Subcutaneous adipose tissue (tissue), 4 donors: ENCODE measurements around the gene CCBE1. TPM values are rescaled to one million over a fixed set of nuclear protein-coding genes. Genes with fewer than 3 reads are reported as not detected.

Source experiments
- total RNA-seq, 4 donors: library from RNA; depleted of rRNA; stranded (reverse); fragments of >200 nt; gene quantifications; one replicate each; pipeline ENCODE4 v1.1.0, GENCODE V29; 2016
- TF ChIP-seq, protein P1 (sequence below): fragments of 450-650 bp; IDR thresholded peaks from one replicate; pipeline ENCODE4 v1.5.1; 2016; ENCODE audit warnings: low read depth, mild to moderate bottlenecking, control low read depth, antibody characterized with exemption, moderate library complexity

Gene CCBE1
- total RNA-seq, 4 donors from 2014 or later = 2.6 to 12.4 (median 6.1) TPM

DNA sequence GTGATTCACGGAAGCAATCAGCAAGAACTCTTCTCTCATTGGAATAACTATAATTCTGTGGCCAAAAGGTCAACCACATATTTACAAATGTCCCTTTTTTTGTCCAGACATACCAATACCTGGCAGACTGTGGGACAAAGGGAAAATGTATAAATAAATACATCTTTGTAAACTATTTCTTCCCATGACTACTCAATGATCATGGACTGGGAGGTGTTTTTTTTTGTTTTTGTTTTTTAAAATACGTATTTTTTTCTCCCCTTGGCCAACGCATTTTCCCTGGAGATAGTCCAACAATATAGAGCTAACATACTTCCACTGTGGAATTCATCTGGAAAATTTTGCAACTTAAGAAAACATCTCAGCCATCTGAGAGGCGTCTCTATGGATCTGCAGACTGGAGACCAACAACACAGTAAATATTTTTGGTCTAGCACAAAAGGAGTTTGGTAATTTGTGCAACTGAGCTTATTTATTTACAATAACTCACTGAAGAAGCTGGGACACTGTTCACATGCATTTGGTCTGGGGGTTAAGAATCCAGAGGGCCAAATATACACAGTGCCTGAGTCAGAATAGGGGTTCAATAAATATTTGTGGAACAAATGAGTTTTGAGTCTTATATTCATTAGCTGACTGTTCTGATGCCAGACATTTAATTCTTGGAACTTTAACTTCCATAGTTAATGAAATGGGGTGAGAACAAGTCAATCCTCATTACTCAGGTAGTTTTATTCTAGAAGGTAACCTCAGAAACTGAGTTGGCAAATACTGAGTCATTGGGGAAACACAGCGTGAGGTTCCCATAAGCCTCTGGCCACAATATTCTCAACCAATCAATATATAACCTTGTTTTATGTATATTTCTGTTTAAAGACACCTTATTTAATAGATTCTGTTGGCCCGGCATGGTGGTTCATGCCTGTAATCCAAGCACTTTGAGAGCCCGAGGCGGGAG is 36.2 kb downstream of the CCBE1 start:
- TF ChIP-seq, protein P1, sequence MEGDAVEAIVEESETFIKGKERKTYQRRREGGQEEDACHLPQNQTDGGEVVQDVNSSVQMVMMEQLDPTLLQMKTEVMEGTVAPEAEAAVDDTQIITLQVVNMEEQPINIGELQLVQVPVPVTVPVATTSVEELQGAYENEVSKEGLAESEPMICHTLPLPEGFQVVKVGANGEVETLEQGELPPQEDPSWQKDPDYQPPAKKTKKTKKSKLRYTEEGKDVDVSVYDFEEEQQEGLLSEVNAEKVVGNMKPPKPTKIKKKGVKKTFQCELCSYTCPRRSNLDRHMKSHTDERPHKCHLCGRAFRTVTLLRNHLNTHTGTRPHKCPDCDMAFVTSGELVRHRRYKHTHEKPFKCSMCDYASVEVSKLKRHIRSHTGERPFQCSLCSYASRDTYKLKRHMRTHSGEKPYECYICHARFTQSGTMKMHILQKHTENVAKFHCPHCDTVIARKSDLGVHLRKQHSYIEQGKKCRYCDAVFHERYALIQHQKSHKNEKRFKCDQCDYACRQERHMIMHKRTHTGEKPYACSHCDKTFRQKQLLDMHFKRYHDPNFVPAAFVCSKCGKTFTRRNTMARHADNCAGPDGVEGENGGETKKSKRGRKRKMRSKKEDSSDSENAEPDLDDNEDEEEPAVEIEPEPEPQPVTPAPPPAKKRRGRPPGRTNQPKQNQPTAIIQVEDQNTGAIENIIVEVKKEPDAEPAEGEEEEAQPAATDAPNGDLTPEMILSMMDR = no peak

DNA sequence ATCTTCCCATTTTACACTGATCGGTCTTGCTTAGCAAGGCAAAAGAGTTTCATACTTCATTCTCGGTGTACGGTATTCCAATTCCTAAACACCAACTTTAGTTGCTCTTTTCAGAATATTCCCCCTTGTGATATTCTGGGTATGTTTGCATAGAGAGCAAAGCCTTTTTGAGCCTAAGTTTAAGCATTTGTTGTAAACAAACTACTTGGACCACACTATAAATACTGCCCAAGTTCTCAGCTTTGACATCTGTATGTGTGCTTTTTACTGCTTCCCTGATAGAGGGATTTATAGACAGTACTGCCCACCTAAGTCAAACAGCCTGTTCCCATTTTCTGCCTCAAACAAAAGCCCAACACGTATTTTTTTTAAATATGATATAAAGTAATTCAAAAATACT is 36.9 kb downstream of the CCBE1 start:
- TF ChIP-seq, protein P1 = no peak

DNA sequence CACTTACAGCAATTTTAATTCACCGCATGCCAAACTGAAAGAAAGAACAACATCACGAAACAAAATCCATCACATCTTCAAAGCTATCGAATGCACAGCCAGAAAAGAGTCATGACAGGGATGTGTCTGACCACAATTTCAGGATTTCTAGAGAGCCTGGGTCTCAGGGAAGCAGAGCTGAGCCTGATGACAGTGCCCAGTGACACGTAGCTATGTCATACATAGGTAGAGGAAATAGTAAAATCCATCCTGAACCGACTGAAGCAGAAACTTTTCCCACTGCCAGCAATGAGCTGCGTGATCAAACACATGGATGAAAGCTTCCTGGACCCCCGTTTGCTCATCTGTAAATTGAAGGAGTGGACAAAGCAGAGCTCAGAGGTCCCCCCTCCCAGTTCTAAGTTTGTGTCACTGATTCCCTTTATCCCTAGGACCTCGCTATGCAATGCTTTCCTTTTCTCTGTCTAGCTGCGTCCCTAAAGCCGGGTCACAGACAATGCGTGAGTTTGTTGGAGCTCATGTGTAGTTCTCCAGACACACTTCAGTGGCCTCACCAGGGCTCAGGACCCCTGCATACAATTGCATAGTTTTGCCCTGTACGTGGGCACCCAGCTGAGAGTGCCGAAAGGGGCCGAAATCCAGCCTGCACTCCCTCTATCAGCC is 37.6 kb downstream of the CCBE1 start:
- TF ChIP-seq, protein P1 = no peak

DNA sequence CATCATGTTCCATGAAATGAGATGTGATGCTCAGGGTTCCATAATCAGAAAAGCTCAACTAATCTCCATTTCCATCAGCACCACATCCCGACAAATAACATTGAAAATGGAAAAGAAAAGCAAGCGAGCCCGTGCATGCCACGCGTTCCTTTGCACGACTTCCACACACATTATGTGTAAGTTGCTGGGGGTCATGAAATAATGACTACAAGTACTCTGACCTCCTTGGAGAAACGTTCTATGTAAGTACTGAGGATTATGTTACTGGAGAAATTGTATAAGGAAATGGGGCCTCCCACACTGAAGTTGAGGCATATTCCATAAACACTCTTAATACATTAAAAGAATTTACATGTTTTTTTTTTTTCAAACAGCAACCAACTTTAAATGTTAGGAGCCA is 38.3 kb downstream of the CCBE1 start:
- TF ChIP-seq, protein P1 = no peak

DNA sequence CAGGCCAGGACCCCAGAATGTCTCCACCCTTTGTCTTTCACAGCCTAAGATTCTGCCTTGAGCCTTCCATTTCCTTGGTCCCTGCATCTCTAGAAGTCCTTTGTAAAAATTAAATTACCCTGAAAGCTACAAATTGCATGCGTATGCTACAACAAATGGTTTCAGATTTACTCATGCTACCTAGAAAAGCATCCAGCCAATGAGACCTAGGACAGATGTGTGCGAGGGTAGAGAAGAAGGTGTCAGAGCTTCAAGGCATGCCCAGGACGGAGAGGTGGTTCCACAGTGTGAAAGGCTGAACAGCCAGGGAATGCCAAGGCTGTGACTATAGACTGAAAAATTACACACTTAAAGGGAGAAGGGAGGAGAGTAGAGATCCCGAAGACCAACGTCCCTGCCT is 40.2 kb downstream of the CCBE1 start:
- TF ChIP-seq, protein P1 = no peak

DNA sequence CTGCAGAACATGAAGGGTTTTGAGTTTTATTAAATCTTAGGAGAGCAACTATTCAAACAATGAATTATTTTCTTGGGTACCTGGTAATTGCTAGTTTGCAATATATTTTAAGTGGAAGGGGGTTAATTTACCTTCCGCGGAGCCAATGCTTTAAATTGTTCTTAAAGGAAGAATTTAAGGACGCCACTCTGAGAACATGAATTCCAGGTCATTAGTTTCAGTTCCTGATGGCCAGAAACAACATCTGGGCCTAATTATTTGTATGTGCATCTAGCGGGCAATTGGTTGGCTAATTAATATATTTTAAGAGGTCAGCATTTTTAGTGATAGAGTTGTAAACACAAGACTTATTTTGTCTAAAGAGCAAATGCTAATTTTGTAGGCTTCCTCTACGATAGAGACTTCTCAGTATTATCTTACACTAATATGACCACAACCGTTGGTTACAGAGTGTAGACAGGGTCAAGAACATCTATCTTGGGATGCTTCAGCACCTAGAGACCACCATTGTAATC is 40.8 kb downstream of the CCBE1 start:
- TF ChIP-seq, protein P1 = no peak

DNA sequence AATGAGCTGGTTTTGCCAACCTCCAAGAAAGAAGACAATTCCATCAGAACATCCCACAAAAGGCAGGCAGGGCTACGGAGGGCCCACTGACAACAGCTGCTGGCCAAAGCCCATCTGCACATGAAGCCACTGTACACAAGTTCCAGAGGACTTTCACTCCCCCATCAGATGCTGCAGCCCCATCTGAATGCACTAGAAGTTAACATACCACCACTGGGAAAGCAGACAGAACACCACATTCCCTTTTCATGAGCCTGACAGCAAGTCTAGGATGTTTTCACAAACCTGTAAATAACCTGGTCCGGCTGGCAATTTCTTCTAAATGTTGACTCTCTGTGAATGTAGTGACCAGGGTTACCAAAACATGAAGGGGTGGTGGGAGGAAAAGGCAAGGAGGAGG is 41.5 kb downstream of the CCBE1 start:
- TF ChIP-seq, protein P1 = no peak
